SJCRH30 (cell line): Measurements from ENCODE around the gene SEMA4B. TPM values are rescaled to one million over a fixed set of nuclear protein-coding genes. Genes with fewer than 3 reads are reported as not detected.

Experiments used
- DNase-seq, 2 experiments: peaks; one replicate each; pipeline ENCODE4 v3.0.0-alpha.2; 2015 to 2020
- H3K27ac ChIP-seq: fragments of 250-450 bp; sonication (Bioruptor Pico); 2 replicates; pipeline ENCODE4 v1.5.1; 2020; ENCODE audit warnings: mild to moderate bottlenecking, moderate library complexity
- H3K27me3 ChIP-seq: fragments of 250-450 bp; sonication (Bioruptor Pico); 2 replicates; pipeline ENCODE4 v1.5.1; 2020; ENCODE audit warnings: mild to moderate bottlenecking, moderate library complexity
- H3K36me3 ChIP-seq: fragments of 250-450 bp; sonication (Bioruptor Pico); 2 replicates; pipeline ENCODE4 v1.5.1; 2020; ENCODE audit warnings: mild to moderate bottlenecking, moderate library complexity
- H3K4me1 ChIP-seq: fragments of 250-450 bp; sonication (Bioruptor Pico); 2 replicates; pipeline ENCODE4 v1.5.1; 2020; ENCODE audit warnings: mild to moderate bottlenecking, moderate library complexity
- H3K4me3 ChIP-seq: fragments of 250-450 bp; sonication (Bioruptor Pico); 2 replicates; pipeline ENCODE4 v1.5.1; 2020; ENCODE audit warnings: mild to moderate bottlenecking, moderate library complexity
- H3K9me3 ChIP-seq: fragments of 250-450 bp; sonication (Bioruptor Pico); replicated peaks from 2 replicates; pipeline ENCODE4 v1.5.1; 2020; ENCODE audit warnings: mild to moderate bottlenecking, moderate library complexity
- total RNA-seq: library from RNA; depleted of rRNA; stranded (reverse); fragments of >200 nt; shearing (Covaris generic); gene quantifications from 2 replicates; pipeline ENCODE4 v1.2.3, GENCODE V29; 2014

Gene SEMA4B
- total RNA-seq, 1 experiment from 2014 or later = 2.2 TPM

DNA sequence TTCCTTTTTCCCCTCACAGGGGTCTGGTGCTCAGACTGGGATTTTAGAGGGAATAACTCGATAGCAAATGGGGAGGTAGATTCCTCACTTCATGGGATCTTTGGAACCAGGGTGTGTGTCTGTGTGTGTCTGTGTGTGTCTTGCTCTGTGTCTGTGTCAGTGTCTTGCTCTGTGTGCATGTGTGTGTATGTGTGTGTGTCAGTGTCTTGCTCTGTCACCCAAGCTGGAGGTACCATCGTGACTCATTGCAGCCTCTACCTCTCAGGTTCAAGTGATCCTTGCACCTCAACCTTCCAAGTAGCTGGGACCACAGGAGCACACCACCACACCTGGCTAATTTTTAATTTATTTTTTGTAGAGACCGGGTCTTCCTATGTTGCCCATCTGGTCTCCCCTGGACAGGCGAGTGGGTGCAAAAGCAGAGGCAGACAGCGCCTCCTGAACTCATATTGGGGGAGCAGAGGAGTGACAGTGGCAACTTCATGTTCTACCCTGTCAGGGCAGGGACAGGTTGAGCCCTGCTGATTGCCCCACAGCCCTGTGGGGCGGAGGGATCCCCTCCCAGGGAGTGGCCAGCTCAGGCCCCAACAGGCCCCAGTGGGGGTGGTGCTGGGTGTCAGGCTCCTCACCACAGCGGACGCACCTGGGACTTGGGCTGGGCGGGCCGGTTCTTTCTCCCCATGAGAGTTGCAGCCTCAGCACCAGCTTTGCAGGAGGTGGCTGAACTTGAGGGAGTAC is 10.4 kb upstream of the SEMA4B start:
- Histone ChIP-seq H3K27me3 (0 out of 2 replicates have a peak, but pooled peaks cover 4% of the 10 kb centered on the region), H3K4me3 (no peak overlapping the region), H3K36me3 (no peaks in the 10 kb centered on the region), H3K4me1 (no peaks in the 10 kb centered on the region), H3K27ac (no peak overlapping the region), H3K9me3 (no peaks in the 10 kb centered on the region)
- no peak for DNase-seq

DNA sequence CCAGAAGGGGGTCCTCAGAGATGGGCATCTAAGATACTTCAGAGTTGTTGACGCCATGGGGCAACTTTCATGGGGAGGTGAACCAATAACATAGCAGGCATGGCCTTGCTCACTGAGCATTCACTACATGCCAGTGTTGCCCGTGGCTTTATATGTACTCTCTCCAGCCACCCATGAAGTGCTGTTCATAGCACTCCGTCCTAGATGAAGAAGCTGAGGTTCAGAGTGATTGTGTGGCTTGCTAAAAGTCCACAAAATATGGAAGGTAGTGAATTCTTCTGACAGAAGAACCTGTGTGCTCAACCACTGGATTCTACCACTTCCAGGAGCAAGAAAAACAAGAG is 9.8 kb upstream of the SEMA4B start:
- H3K4me1 ChIP-seq = no peaks in the 10 kb centered on the region
- no peak for DNase-seq
- no peaks in the 10 kb centered on the region for H3K9me3 ChIP-seq
- H3K4me3 ChIP-seq = no peak overlapping the region
- no peaks in the 10 kb centered on the region for H3K36me3 ChIP-seq
- no peak overlapping the region for H3K27ac ChIP-seq
- H3K27me3 ChIP-seq = 0 out of 2 replicates have a peak, but pooled peaks cover 4% of the 10 kb centered on the region

DNA sequence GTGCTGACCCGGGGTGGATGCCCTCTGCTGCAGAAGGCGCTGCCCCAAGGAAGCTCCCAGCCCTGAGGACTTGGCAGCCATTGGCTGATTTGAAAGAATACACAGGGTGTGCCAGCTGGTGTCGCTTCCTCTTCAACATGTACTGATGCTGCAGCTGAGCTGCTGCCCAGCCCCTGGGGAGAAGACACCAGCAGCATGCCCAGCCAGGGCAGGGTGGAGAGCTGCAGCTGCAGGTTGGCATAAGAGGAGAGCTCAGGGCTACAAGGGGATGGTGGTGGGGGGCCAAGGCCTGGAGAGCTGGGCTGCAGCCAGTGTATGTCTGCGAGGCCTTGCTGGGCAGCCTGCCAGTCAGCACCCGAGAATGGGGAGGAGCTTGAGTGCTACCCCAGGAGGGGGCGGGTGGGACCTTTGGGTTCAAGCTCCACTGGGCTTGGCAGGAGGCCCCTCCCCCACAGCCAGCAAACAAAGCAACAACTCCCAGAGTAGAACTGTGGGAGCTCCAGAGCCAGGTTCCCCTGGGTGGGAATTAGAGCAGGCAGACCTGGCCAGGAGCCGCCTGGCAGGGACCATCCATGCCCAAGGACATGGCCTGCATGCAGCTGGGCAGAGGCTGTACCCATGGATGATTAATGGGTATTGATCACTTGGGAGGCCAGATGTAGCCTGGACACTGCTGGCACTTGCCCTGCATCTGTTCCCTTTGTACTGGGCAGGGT is 9.2 kb upstream of the SEMA4B start:
- Histone ChIP-seq H3K4me1 (no peaks in the 10 kb centered on the region), H3K9me3 (no peaks in the 10 kb centered on the region), H3K4me3 (no peak overlapping the region), H3K27ac (no peak overlapping the region), H3K27me3 (0 out of 2 replicates have a peak, but pooled peaks cover 4% of the 10 kb centered on the region), H3K36me3 (no peaks in the 10 kb centered on the region)
- peak; percentile 33 to 37 for DNase-seq

DNA sequence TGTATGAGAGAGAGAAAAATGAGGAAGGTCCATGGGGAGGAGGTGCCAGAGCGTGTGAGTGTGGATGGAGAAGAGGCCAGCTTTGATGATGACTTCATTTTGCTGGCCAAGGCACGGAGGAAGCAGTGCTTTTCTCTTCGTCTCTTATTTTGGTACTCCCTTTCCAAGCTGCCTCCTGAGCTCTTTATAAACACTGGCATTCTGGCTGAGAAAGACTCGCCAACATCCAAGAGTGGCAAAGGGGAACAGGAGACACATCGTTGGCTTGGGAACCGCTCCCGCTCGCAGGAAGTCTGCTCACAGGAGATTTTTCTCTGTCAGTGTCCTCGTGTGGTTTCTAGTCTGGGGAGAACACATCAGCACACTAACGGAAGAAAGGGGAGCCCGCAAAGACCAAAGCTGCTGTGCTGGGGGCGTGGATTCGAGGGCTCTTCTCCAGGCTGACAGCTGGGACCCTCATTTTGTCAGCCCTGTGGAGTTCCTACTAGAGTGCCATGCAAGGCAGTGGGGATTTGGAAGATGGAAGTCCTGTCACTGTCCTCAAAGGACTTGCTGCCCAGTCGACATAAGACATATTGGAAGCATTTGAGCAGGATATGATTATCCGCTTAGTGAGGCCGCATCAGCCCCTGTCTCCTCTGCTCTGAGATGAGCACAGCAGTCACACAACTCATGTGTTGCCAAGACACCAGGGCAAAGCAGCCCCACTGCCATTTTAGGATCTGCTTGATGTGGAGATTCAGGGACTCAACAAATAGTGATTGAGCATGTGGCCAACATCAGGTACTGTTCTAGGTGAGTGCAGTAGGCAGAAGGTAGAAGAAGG is 8.0 kb upstream of the SEMA4B start:
- H3K27ac ChIP-seq = no peak overlapping the region
- H3K4me1 ChIP-seq = no peaks in the 10 kb centered on the region
- no peak for DNase-seq
- H3K36me3 ChIP-seq = no peaks in the 10 kb centered on the region
- no peak overlapping the region for H3K4me3 ChIP-seq
- no peaks in the 10 kb centered on the region for H3K9me3 ChIP-seq
- H3K27me3 ChIP-seq = 0 out of 2 replicates have a peak, but pooled peaks cover 4% of the 10 kb centered on the region

DNA sequence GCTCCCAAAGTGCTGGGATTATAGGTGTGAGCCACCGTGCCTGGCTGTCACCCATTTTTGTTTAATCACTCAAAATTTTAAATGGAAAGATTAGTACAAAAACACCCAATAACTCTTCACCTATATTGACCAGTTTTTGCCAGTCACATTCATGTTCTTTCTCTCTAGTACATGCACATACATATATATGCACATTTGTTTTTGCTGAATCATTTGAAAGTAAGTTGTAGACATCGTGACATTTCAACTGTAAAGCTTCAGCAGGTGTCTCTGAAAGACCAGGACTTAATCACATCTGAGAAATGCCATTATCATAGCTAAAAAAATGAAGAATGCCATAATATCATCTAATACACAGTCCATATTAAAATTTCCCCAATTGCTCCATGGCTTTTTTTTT is 6.5 kb upstream of the SEMA4B start:
- Histone ChIP-seq H3K36me3 (no peaks in the 10 kb centered on the region), H3K27ac (no peak overlapping the region), H3K9me3 (no peaks in the 10 kb centered on the region), H3K4me1 (no peaks in the 10 kb centered on the region), H3K4me3 (no peak overlapping the region), H3K27me3 (peaks cover 4% of the 10 kb centered on the region)
- no peak for DNase-seq

DNA sequence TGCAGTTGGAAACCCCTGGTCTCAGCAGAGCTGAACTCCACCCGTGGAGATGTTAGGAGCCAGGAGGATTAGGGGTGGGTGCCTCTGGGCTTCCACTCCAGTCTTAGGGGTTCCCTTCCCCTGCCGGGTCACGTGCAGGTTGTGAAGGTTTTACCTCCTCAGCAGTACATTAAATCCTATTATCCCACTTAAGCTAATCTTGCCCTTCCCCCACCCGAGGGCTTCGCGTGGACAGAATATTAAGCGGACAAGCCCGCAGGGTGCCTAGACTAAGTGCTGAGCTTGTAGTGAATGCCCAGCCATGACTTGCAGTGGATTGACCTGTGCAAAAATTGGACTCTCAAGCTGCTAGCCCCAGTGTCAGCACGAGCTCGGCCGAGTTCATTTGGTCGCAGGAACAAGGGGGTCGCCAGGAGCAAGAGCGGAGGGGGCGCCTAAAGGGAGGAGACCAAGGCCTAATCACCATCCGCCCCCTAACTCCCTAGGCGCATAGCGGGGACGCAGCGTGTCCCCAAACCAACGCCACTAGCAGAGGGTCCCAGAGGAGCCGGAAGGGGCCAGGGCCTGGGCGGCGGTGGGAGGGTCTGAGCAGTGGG is 498 bp upstream of the SEMA4B start:
- Histone ChIP-seq H3K4me1 (0 out of 2 replicates have a peak, but pooled peaks cover 3% of the 10 kb centered on the region), H3K9me3 (no peaks in the 10 kb centered on the region), H3K27me3 (peaks cover 20% of the 10 kb centered on the region), H3K4me3 (peak overlapping the region; percentile 98), H3K27ac (no peak overlapping the region), H3K36me3 (no peaks in the 10 kb centered on the region)
- DNase-seq = no peak

DNA sequence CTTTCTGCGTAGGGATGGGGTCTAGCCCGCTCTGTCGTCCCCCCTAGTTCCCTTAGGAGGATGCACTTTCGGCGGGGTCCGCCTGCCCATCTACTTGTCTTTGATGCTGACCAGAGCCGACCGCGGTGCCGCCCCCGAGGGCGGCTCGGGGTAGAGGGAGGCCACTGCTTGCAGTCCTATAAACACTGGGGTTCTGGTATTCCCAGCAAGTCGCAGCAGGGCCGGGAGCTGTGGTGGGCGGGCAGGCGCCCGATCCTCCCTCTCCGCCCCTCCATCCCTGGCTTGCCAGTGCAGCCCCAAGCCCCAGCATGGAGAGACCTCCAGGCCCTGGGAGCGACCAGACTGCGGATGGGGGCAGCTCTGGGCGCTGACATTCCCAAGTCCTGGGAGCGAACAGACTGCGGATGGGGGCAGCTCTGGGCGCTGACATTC is 830 bp downstream of the SEMA4B start:
- no peak for DNase-seq
- H3K36me3 ChIP-seq = no peaks in the 10 kb centered on the region
- no peak overlapping the region for H3K27ac ChIP-seq
- H3K4me3 ChIP-seq = peak overlapping the region; percentile 98
- 0 out of 2 replicates have a peak, but pooled peaks cover 3% of the 10 kb centered on the region for H3K4me1 ChIP-seq
- H3K27me3 ChIP-seq = peaks cover 20% of the 10 kb centered on the region
- no peaks in the 10 kb centered on the region for H3K9me3 ChIP-seq

DNA sequence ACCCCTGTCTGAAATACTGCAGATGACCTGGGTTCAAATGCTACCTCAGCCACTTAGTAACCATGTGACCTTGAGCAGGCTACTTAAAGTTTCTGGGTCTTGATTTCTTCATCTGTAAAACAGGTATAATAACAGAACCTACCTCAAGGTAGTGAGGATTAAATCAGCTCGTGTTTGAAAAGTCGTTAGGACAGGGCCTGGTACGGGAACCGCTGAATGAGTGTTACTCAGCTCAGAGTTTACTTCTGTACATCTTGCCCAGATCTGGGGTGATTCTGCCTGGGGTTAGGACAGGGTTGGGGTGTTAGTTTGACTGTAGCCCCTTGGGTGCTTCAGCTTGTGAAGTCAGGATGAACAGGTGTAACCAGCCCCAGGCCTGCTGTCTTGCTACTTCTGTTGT is 1.8 kb downstream of the SEMA4B start:
- Histone ChIP-seq H3K9me3 (no peaks in the 10 kb centered on the region), H3K27ac (no peak overlapping the region), H3K4me3 (no peak overlapping the region), H3K27me3 (peaks cover 20% of the 10 kb centered on the region), H3K36me3 (no peaks in the 10 kb centered on the region), H3K4me1 (0 out of 2 replicates have a peak, but pooled peaks cover 3% of the 10 kb centered on the region)
- no peak for DNase-seq

DNA sequence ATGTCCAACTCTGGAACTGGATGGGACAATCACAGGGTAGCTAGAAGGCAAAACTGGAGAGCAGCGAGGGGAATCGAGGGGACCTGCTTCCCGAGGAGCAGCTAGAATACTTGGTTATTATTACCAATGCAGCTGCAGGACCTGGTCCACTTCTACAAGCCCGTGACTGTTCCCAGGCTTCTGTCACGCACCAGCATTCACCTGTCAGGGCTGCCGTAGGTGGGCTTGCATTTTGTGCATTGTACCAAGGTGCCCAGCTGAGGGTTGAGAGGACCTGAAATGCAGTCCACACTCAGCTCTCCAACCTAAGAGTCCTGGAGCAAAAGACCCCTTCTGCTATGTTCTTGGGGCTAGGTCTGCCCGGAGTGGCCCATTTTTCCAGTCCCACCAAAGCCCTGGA is 2.3 kb downstream of the SEMA4B start:
- Histone ChIP-seq H3K27ac (no peak overlapping the region), H3K36me3 (no peaks in the 10 kb centered on the region), H3K4me3 (no peak overlapping the region), H3K4me1 (0 out of 2 replicates have a peak, but pooled peaks cover 3% of the 10 kb centered on the region), H3K9me3 (no peaks in the 10 kb centered on the region), H3K27me3 (peaks cover 20% of the 10 kb centered on the region)
- no peak for DNase-seq

DNA sequence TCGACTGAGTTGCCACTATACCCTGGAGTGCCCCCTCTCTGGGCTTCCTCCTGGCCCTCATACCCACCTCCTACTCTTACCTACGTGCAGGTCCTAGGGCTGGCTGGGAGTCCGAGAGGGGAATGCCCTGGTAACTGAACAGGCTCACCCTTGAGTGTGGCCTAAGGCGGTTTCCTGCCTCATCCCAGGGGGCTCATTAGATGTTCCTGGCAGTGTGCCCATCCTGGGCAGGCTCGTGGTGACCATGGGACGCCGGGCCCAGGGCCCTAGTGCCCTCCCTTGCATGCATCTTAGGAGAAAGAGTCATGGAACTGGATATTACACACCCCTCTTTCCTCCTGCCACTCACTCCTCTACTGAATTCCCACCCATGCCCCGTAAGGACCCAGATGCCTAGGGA is 2.8 kb downstream of the SEMA4B start:
- Histone ChIP-seq H3K4me1 (0 out of 2 replicates have a peak, but pooled peaks cover 3% of the 10 kb centered on the region), H3K27me3 (peaks cover 20% of the 10 kb centered on the region), H3K27ac (no peak overlapping the region), H3K9me3 (no peaks in the 10 kb centered on the region), H3K36me3 (no peaks in the 10 kb centered on the region), H3K4me3 (no peak overlapping the region)
- peak; percentile 52 to 69 for DNase-seq

DNA sequence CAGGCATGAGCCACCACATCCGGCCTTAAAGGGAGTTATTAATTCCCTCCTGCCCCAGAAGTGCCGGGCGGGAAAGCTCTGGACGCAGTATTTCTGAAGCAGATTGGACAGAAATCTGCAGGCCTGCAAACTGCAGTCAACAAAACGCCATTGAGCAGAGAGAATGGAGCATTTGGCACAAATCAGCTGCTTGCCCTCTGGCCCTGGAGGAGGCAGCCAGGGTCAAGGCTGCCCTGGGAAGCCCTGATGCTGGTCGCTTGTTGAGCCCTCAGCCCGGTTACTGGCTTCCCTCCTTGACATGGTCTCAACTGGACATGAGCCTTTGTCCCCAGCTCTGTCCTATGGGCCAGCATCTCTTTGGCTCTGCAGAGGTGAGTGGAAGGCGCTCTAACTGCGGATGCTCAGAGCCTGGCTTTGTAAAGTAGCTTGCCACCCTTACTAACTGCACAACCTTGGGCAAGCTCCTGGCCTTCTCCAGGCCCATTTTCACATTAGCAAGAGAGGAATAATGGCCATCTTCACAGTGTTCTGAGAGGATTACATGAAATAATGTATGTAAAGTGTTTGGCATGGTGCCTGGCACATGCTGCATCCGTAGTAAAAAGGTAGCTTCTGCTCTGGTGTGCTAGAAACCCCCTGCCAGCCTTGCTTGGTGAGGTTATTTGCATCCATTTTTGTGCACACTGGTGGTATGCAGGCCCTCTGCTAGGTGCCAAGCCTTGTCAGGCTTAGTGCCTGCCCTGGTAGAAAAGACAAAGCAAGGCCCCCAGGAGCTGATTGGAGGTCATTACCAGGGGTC is 4.1 kb downstream of the SEMA4B start:
- H3K9me3 ChIP-seq = no peaks in the 10 kb centered on the region
- peaks cover 15% of the 10 kb centered on the region for H3K27me3 ChIP-seq
- H3K27ac ChIP-seq = no peak overlapping the region
- H3K4me1 ChIP-seq = 0 out of 2 replicates have a peak, but pooled peaks cover 2% of the 10 kb centered on the region
- H3K36me3 ChIP-seq = no peaks in the 10 kb centered on the region
- no peak overlapping the region for H3K4me3 ChIP-seq
- no peak for DNase-seq

DNA sequence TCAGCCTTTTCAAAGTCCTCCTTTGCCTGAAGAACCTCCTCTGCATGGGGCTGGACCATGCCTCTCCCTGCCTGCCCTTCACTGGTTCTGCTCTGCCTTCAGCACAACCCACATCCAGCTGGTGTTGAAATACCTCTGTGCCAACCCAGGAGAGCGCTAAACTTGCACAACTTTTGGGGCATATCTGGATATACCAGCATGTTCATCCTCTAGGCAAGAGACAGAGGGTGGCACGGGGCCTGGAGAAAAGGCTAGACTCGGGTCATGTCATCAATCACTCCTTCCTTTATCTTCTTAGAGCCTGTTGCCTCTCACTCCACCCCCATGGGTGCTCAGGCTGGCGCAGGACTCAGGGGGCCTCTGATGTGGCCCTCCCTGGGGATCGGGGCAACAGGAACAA is 4.8 kb downstream of the SEMA4B start:
- no peaks in the 10 kb centered on the region for H3K9me3 ChIP-seq
- H3K36me3 ChIP-seq = no peaks in the 10 kb centered on the region
- H3K4me3 ChIP-seq = no peak overlapping the region
- H3K4me1 ChIP-seq = no peaks in the 10 kb centered on the region
- H3K27me3 ChIP-seq = peaks cover 11% of the 10 kb centered on the region
- H3K27ac ChIP-seq = no peak overlapping the region
- no peak for DNase-seq

DNA sequence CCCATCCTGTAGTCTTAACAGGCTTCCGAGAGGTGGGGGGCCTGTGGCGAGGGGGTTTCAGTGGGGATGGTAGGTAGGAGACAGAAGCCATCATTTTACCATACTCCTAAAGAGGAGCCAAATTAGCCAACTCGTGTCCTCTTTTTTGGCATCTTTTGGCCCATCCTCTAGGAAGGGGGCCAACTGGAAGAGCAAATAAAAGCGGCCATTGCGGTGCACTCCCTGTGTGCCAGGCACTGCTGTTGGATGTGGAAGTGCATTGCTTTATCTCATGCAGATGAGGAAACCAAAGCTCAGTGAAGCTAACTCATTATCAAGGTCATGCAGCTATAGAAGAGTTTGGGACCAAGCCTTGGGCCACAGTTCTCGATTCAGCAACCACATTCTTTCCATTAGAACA is 6.1 kb downstream of the SEMA4B start:
- Histone ChIP-seq H3K4me3 (no peak overlapping the region), H3K9me3 (no peaks in the 10 kb centered on the region), H3K36me3 (no peaks in the 10 kb centered on the region), H3K27me3 (peaks cover 5% of the 10 kb centered on the region; the same call in 1 of the 2 replicates), H3K27ac (no peak overlapping the region), H3K4me1 (no peaks in the 10 kb centered on the region)
- no peak for DNase-seq

DNA sequence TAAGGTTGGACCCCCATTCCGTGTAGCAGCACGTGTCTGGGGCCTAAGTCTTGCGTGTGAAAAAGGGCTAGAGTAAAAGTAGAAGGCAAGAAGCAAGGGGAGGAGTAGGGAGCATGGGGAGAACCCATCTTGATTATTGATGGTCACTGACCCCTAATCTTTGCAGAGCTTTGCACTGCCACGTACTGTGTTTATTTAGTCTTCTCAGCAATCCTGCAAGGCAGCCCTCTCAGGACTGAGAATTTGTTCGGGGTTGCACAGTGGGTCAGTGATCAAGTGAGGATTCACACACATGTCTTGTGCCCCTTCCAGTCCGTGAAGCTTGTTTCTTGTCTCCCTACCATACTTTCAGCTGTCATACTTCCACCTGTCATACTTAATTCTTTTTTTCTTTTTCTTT is 7.2 kb downstream of the SEMA4B start:
- no peaks in the 10 kb centered on the region for H3K27me3 ChIP-seq
- no peak for DNase-seq
- H3K9me3 ChIP-seq = no peaks in the 10 kb centered on the region
- no peak overlapping the region for H3K4me3 ChIP-seq
- no peaks in the 10 kb centered on the region for H3K36me3 ChIP-seq
- H3K27ac ChIP-seq = no peak overlapping the region
- no peaks in the 10 kb centered on the region for H3K4me1 ChIP-seq
